Kidney tubule cell (primary cell): ENCODE results near the gene PLCD3.

Source experiments
- DNase-seq: peaks from one replicate; pipeline ENCODE4 v3.0.0-alpha.2; 2018; ENCODE audit warnings: low spot score

PLCD3 gene

DNA sequence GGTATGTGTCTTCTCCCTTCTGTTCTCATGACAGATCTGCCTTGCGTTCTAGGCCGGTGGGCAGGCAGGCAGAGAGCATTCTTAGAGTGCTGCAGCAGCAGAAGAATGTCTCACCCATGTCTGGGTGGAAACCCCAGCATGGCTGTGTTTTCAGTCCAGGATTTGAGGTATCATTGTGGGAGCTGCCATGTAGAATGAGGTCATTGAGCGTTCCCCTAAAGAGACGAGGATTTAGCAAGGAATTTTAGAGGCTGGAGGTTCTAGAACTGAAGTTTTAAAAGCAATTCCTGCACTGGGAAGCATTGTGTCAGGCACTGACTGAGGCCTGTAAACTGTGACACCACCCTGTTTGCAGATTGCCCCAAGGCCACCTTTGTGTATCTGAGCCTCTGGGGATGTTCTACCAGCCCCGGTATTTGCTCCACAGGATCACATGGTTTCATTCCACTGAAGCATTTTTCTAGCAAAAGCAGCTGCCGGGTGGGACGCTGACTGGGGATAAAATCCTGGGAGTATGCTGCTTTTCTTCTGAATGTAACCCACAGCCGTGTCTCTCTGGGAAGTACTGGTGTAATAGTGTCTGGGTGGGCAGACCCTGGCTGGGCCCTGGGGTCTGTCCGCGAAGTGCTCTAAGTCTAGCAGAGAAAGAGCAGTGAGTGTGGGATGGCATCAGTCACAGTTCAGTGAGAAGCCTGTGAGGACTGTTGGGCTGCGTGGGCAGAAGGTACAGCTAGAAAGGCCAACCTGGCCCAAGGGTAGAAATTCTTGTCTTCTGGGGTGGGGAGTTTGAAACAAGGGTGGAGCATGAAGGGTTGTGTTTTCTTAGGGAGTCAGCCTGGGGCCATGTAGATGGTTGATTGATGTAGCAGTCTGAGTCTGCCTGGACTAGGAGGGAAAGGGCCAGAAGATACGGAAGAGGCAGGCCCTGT is 30.2 kb downstream of the PLCD3 start:
- DNase-seq: no peak

DNA sequence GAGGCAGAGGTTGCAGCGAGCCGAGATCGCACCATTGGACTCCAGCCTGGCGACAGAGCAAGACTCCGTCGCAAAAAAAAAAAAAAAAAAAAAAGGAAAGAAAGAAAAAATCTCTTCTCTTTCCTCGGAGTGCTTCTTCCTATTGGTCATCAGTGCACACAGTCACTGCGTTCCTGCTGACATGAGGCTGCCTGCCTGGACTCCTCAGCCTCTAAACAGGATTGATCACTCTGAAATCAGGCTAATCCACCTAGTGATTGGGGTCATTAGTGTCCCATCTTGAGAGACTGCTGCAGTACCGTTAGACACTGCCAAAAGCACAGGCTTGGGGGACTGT is 30.8 kb downstream of the PLCD3 start:
- DNase-seq: no peak

DNA sequence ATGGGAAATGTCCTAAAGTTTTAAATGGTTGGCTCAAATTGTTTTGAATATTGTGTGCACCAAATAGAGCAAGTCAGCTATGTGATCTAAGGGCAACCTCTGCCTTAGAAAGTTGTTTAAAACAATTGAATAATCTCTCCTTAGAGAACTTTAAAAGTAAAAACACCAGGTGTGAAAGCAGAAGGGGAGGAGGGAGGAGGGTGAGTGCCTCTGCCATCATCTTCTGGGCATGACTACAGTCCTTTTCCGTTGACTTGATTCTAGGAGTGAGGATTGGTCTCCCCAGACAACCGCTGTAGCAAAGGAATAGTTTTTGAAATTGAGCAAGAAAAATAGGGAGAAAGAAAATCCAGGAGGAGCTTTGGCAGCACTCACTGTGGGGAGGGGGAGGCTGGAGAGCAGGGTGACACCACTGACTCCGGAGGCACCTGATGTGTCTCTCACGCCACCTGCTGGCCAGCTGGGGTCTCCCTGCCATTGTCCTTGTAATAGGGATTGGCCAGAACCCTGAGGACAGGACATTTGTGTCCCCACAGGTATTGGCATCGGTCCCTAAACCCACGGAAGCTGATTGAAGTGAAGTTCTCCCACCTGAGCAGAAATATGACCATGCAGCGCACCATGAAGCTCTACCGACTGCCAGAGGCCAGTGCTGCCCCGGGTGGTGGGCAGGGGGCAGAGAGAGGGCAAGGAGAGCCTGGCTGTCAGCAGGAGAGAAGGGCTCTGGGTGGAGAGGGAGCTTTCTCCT is 33.3 kb downstream of the PLCD3 start:
- DNase-seq: peak; percentile 76

DNA sequence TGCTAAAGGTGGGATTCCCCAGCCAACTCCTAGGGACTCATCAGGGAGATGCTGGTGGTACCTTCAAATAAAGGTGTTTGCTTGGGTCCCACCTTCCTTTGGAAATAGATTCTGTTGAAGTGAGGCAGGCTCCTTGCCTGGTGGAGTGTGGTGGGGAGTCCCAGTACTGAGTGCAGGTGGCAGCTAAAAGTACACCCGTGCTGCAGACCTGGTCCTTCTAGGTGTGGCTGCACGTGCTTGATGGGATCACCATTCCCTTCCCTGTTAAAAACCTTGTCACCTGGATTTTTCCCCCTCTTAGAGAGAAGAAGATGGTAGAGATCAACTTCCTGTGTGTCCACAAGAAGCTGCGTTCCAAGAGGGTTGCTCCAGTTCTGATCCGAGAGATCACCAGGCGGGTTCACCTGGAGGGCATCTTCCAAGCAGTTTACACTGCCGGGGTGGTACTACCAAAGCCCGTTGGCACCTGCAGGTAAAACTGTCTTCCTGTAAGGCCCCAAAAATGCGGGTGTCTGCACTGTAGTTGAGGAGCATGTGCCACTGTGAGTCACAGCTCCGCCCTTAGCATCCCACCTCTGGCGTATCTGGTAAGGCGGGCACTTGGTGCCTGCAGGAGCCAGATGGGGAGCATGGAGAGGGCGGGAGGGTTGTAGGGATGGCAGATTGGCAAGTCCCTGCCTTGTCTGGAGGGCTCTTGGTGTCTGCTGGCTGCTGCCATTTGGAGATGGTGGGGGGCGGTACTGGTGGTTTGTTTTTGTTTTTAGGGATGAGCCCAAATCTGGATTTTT is 34.0 kb downstream of the PLCD3 start:
- DNase-seq: no peak

DNA sequence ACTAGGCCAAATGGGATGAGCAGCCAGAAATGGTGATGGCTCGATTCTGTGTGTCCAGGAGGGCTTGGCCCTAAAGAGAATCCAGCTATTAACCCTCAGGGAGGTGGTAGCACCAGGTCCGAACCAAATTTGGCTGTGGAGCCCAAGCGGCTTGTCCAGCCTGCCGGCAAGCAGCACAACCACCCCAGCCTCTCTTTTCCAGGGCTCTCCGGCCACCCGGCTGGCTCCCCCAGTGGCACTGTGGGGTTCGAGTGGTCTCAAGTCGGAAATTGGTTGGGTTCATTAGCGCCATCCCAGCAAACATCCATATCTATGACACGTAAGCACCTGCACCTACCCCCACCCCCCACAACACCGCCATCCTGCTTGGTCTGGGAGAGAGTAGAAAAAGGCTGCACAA is 35.4 kb downstream of the PLCD3 start:
- no peak for DNase-seq

DNA sequence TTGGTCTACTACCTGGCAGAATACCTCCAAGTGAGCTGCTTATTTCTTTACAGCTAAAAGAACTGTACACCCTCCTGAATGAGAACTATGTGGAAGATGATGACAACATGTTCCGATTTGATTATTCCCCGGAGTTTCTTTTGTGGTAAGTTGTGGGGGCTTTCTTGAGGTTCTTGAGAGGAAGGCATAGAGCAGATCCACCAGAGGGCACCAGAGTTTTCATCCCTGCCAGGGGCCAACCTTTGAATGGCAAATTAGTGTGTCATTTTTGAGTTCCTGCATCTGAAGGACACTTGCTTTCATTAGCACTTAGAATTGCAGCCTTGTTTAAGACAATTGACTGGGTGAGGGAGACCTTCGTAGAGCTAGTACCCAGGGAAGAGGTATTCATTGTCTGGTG is 36.2 kb downstream of the PLCD3 start:
- DNase-seq: peak; percentile 31

DNA sequence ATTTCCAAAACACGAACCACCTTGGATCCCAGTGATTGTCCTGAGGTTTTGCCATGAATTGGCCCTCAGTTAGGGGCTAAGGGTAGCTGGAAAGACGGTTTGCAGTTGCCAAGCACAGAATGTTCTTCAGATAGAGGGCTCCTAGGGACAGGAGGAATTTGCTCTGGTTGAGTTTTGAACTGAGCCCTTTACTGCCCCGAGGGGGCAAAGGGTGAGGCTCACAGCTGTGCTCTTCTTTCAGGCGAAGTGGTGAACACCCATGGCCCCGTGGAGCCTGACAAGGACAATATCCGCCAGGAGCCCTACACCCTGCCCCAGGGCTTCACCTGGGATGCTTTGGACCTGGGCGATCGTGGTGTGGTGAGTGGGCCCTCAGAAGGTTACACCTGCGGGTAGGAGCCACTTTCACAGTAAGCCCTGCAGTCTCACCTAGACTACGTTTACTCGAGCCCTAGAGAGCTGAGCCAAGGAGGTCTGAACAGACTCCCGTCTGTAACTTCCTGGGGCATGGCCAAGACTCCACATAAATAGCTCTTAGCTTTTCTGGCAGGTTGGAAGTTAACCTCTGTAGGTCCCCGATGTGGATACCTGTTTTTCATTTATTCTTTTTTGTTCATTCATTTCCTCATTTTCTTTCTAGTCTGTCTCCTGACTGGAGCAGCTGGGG is 38.7 kb downstream of the PLCD3 start:
- no peak for DNase-seq

DNA sequence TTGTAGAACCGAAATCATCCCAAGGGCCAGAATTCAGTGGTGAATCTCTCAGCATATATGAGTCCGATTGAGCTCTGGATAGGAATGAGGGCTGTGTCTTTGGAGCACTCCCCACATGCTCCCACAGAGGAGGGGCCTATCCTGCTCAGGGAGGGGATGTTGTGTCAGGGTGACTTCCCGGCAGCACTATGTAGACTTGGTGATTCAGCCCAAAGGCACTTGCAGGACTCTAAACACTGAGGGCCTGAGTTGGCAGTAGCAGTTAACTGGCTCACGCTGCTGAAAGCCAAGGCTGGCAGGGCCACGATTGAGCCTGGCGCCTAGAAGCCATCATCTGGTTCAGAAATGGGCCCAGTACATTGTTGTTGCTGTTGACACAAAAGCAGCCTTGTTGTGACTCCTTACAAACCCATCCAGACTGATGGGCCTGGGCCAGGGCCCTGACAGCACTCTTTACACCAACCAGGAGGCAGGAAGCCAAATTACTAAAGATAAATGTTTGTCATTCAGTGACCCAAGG is 39.3 kb downstream of the PLCD3 start:
- peak; percentile 95 for DNase-seq

DNA sequence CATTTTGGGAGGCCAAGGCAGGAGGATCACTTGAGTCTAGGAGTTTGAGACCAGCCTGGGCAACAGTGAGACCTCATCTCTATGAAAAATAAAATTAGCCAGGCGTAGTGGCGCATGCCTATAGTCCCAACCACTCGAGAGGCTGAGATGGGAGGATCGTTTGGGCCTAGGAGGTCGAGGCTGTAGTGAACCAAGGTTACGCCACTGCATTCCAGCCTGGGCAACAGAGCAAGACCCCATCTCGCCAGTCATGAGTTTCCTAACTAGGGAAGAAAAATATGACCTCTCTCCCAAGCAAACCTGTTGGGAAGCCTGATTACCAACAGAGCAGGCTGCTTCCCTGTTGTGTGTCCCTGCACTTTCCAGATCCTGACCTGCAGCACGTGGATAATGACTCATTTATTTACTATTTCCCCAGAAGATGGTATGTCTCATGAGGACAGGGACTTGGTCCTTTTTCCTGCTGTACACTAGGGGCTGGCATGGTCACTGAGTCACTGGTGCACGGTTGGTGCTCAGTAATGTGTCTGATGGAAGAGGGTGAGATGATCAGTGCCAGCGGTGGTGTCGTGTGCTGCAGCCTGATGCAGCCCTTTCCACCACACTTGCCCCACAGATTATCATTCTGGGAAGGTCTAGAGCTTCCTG is 40.4 kb downstream of the PLCD3 start:
- peak; percentile 47 for DNase-seq

DNA sequence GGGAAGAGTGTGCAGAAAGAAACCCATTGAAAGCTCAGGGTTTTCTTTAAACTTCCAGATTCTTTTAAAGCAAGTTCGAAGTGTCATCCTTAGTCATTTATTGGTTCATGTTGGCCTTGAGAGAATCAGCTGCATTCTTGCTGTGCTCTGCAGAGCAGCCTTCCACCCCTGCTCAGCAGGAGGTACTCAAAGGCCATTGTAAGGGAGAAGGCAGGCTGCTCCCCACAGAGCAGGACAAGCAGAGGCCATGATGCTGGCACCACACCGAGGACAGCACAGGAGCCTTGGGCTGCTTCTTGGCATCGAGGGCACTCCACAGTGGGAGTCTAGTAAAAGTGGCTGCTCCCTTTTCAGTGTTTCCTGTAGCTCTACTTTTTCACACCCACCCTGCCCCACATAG is 41.6 kb downstream of the PLCD3 start:
- no peak for DNase-seq

DNA sequence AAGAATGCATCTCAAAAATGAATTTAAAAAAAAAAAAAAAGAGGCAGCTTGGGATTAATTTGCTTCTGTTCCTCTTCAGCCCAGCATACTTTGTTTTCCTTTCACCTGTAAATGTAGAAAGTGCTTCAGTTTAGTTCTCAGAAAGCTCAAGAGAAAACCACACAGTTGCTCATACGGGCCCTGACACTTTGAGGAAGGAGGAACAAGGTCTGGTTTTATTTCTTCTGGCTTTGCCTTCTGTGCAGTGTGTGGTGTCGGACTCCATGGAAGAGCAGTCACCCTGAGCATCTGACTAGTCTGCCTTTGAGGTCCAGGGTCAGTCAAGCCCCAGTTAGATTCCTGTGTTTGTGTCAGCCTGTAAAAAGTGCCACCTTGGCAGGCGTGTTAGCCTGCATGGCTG is 43.6 kb downstream of the PLCD3 start:
- DNase-seq: peak; percentile 41

DNA sequence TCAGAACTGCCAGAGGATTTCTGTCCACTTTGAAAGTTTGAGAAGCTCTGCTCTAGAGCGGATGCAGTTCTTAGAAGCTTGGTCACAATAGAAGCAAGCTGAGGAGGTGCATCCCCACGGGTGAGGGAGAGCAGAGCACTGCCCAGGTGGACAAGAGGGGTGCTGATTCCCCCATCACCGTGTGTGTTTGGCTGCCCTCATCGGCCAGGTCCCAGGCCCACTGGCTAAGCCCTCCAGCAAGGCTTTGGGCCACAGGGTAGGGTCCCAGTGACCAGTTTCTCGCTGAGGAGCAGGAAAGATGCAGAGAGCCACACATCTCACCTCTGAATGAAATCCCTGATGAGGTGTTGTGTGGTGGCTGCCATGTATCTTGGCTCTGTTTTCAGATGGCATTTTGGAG is 44.3 kb downstream of the PLCD3 start:
- DNase-seq: no peak

DNA sequence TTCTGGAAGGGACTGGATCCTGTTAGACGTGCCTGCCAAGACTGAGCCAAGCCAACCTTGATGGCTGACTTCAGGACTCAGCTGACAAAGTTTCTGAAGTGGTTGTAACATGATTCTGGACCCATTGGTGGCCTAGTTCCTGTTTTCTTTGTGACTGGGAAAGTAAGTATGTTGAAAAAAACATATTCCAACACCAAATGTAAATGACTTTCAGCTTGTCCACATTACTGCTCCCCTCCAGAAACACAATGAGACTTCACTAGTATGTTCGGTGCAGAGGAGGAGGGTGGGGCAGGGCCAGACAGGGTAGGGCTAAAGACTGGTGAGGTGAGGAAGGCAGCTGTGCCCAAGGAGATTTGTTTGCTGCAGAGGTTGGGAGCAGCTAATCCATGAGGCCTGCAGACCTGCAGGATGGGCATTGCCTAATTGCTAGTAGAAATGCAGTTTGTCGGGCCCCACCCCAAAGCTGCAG is 44.8 kb downstream of the PLCD3 start:
- DNase-seq: no peak

DNA sequence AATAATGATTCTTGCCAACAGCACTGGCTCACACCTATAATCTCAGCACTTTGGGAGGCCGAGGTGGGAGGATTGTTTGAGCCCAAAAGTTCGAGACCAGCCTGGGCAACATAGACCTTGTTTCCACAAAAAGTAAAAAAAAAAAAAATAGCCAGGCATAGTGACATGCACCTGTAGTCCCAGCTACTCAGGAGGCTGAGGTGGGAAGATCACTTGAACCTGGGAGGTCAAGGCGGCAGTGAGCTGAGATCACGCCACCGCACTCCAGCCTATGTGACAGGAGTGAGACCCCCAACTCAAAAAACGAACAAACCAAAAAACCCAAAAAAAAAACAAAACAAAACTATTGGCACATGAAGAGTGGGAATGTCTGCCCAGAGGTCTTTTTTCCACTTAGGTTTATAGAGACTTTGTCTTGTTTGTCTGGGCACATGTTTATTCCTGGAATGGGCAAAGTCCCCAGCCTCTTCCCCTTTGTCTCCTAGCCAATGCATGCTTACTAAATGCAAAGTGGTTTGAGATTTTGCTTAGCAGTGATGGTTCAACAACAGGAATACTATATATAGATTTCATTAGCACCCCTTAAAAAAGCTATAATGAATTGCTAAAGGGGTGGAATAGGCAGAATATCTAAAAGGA is 45.3 kb downstream of the PLCD3 start:
- DNase-seq: no peak

DNA sequence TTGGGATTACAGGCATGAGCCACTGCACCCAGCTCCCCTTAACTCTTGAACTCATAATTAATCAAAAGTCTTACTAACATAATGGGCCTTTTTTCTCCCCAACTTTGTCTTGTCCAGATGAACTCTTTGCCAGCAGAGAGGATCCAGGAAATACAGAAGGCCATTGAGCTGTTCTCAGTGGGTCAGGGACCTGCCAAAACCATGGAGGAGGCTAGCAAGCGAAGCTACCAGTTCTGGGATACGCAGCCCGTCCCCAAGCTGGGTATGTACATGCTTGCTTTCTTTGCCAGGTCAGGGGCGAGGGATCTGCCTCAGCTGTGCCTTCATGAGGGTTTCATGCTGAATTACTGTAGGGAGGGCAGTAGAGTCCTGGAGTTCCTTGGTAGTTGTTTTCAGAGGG is 45.9 kb downstream of the PLCD3 start:
- DNase-seq: no peak

DNA sequence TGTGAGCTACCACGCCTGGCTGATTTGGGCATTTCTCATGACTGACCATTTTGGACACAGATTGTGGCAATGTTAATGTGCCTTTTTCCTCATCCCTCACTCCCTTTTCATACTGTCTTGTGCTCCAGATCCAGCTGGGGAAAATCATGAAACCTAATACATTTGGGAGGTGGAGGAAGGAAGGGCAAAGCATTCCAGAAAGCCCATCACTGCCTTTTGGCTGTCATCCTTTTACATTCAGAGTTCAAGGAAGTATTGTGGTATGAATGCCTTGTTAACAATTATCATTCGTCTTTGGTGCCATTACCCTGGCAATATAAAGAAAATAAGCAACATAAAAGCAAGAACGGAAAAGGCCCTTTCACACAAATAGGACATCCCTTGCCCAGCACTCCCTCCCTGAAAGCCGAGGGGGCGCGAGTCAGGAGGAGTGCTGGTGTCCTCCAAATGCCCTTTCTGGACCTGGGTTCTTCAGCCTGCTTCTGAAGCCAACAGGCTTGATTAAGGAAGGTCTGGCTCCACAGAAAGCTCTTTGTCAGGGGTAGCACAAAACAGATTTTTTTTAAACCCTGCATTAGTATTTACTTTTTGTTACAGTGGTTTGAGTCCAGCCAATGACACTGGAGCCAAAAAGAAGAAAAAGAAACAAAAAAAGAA is 51.1 kb downstream of the PLCD3 start:
- no peak for DNase-seq

DNA sequence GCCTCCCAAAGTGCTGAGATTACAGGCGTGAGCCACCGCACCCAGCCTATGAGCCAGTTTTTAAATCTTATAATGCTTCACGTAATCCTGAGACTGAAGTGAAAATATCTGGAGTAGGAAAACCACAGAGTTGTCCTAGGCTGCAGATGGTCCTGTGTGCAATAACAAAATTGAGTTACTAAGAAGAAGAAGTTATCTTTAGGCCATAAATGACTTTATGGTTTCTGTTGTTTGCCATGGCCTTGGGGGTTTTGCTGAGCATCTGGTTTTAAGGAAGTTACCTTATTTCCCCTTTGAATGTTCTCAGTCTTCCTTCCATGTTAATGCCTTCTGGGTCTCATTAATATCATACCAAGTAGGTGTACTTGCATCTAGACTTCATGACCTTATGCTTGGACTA is 54.7 kb downstream of the PLCD3 start:
- no peak for DNase-seq

DNA sequence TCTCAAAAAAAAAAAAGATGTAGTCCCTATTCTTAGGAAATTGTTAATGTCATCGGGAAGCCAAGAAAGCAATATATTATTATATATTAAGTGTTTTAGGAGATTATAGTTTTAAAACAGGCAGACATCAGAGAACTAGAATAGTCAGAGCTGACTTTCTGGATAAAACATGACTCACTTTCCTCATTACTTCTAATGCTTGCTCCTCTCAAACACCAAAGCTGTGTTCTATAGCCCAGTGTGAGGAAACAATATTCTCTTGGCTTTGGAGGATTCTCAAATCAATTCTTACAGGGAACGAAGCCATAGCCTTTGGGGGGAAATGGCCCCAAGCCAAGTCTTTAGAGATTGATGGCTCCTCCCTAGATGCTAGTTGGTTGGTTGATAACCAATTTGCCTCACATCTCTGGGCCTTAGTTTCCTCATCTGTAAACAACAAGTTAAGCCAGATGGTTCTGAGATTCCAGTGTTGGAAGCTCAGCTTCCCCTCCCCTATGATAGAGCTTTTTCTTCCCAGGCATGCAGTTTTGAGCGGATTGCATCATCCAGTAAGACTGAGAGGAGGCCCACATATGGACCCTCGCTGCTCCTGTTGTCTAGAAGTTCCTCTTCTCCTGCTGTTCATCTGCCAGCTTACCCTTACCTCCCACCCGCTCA is 58.8 kb downstream of the PLCD3 start:
- no peak for DNase-seq

DNA sequence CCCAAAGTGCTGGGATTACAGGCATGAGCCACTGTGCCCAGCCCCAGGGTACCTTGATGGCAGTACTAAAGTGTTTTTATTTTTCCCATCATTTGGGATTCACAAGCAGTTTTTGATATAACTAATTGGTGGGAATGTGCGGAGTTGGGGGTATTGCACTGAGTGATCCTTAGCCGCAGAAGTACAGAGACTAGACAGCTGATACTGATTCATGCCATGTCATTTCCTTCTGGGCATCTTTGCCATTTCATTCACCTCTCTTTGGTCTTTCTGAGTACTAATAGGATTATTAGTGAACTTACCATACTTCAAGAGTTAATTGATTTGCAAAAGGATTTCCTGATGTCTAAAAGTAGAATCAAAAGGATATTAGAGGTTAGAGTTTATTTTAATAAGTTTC is 61.5 kb downstream of the PLCD3 start:
- DNase-seq: no peak

DNA sequence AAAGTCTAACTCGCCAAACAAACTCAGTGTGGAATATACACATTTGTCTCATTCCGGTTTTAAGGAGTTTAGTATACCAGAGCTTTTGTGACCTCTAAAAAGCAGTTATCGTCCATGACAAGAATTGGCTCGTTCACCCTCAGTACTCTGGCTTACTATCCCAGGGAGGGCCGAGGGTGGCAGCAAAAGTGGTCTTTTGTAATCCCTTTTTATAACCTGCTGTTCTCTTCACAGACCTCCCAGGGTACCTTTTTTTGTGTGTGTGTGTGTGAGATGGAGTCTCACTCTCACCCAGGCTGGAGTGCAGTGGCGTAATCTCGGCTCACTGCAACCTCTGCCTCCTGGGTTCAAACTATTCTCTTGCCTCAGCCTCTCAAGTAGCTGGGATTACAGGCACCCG is 62.3 kb downstream of the PLCD3 start:
- DNase-seq: no peak
